Measurements from ENCODE around the gene ALOX12.

Gene ALOX12

GRCh38 chr17:7025245-7025644 lies 29.4 kb downstream of the ALOX12 start:
- Histone ChIP-seq H3K27ac (ENCODE audit: low read depth, low read length, poor library complexity, severe bottlenecking) (no peak overlapping the region), H3K4me3 (ENCODE audit: low read depth, low read length, poor library complexity, severe bottlenecking) (no peak overlapping the region), H4K20me1 (ENCODE audit: insufficient read depth, low read length) (no peaks in the 10 kb centered on the region), H2AFZ (ENCODE audit: low read length) (no peak overlapping the region), H3K27me3 (ENCODE audit: insufficient read depth, low read length) (no peaks in the 10 kb centered on the region), H3F3A (ENCODE audit: insufficient read depth, low read length) (no peaks in the 10 kb centered on the region), H3K4me1 (ENCODE audit: insufficient read depth, low read length, severe bottlenecking) (peaks cover 14% of the 10 kb centered on the region), H3K79me2 (ENCODE audit: insufficient read depth, low read length) (no peaks in the 10 kb centered on the region), H3K4me2 (ENCODE audit: low read length) (no peak overlapping the region), H3K36me3 (ENCODE audit: insufficient read depth, low read length) (no peaks in the 10 kb centered on the region), H3K9me2 (ENCODE audit: low read depth, low read length) (no peaks in the 10 kb centered on the region), H3K9ac (ENCODE audit: low read length) (no peak overlapping the region), H3K9me3 (ENCODE audit: low read length) (no peaks in the 10 kb centered on the region)
- TF ChIP-seq CTCF (IDR thresholded peaks at IDR 0.05; ENCODE audit: low read length): no peak
- no peak for TF ChIP-seq EZH2 (IDR thresholded peaks at IDR 0.05; ENCODE audit: borderline replicate concordance, low read length)

GRCh38 chr17:7026471-7027115 lies 30.7 kb downstream of the ALOX12 start:
- H3K4me2 ChIP-seq (ENCODE audit: low read length): no peak overlapping the region
- no peak overlapping the region for H2AFZ ChIP-seq (ENCODE audit: low read length)
- H3K9me2 ChIP-seq (ENCODE audit: low read depth, low read length): no peaks in the 10 kb centered on the region
- no peaks in the 10 kb centered on the region for H3K27me3 ChIP-seq (ENCODE audit: insufficient read depth, low read length)
- H3K9me3 ChIP-seq (ENCODE audit: low read length): no peaks in the 10 kb centered on the region
- no peaks in the 10 kb centered on the region for H4K20me1 ChIP-seq (ENCODE audit: insufficient read depth, low read length)
- H3K27ac ChIP-seq (ENCODE audit: low read depth, low read length, poor library complexity, severe bottlenecking): no peak overlapping the region
- H3K4me3 ChIP-seq (ENCODE audit: low read depth, low read length, poor library complexity, severe bottlenecking): no peak overlapping the region
- no peaks in the 10 kb centered on the region for H3K36me3 ChIP-seq (ENCODE audit: insufficient read depth, low read length)
- H3F3A ChIP-seq (ENCODE audit: insufficient read depth, low read length): no peaks in the 10 kb centered on the region
- H3K4me1 ChIP-seq (ENCODE audit: insufficient read depth, low read length, severe bottlenecking): peaks cover 13% of the 10 kb centered on the region
- H3K9ac ChIP-seq (ENCODE audit: low read length): no peak overlapping the region
- no peaks in the 10 kb centered on the region for H3K79me2 ChIP-seq (ENCODE audit: insufficient read depth, low read length)
- TF ChIP-seq CTCF (IDR thresholded peaks at IDR 0.05; ENCODE audit: low read length) (no peak), EZH2 (IDR thresholded peaks at IDR 0.05; ENCODE audit: borderline replicate concordance, low read length) (no peak)

GRCh38 chr17:7027335-7027734 lies 31.5 kb downstream of the ALOX12 start:
- no peak overlapping the region for H3K9ac ChIP-seq (ENCODE audit: low read length)
- no peak overlapping the region for H2AFZ ChIP-seq (ENCODE audit: low read length)
- no peaks in the 10 kb centered on the region for H3K27me3 ChIP-seq (ENCODE audit: insufficient read depth, low read length)
- H3K36me3 ChIP-seq (ENCODE audit: insufficient read depth, low read length): no peaks in the 10 kb centered on the region
- H3K4me2 ChIP-seq (ENCODE audit: low read length): no peak overlapping the region
- no peak overlapping the region for H3K4me3 ChIP-seq (ENCODE audit: low read depth, low read length, poor library complexity, severe bottlenecking)
- no peaks in the 10 kb centered on the region for H4K20me1 ChIP-seq (ENCODE audit: insufficient read depth, low read length)
- TF ChIP-seq CTCF (IDR thresholded peaks at IDR 0.05; ENCODE audit: low read length): no peak
- TF ChIP-seq EZH2 (IDR thresholded peaks at IDR 0.05; ENCODE audit: borderline replicate concordance, low read length): no peak
- H3F3A ChIP-seq (ENCODE audit: insufficient read depth, low read length): no peaks in the 10 kb centered on the region
- no peaks in the 10 kb centered on the region for H3K79me2 ChIP-seq (ENCODE audit: insufficient read depth, low read length)
- H3K9me3 ChIP-seq (ENCODE audit: low read length): no peaks in the 10 kb centered on the region
- H3K9me2 ChIP-seq (ENCODE audit: low read depth, low read length): no peaks in the 10 kb centered on the region
- H3K4me1 ChIP-seq (ENCODE audit: insufficient read depth, low read length, severe bottlenecking): peaks cover 6% of the 10 kb centered on the region
- no peak overlapping the region for H3K27ac ChIP-seq (ENCODE audit: low read depth, low read length, poor library complexity, severe bottlenecking)

All from OCI-LY1 (cell line).